Ectodermal cell (in vitro differentiated cells): Measurements from ENCODE around the gene TPM4.

Experiments used
- H3K27ac ChIP-seq: 2 replicates; pipeline ENCODE4 v1.7.0; 2013; ENCODE audit warnings: mild to moderate bottlenecking, low read depth, low read length; ENCODE audit not compliant: insufficient read depth, poor library complexity, severe bottlenecking
- H3K27me3 ChIP-seq: 2 replicates; pipeline ENCODE4 v1.7.0; 2013; ENCODE audit warnings: mild to moderate bottlenecking, low read length; ENCODE audit not compliant: insufficient read depth, control insufficient read depth, poor library complexity, severe bottlenecking
- H3K36me3 ChIP-seq: one replicate; pipeline ENCODE4 v1.7.0; 2013; ENCODE audit warnings: low read length; ENCODE audit not compliant: control insufficient read depth, insufficient read depth
- H3K4me1 ChIP-seq: one replicate; pipeline ENCODE4 v1.7.0; 2013; ENCODE audit warnings: low read length; ENCODE audit not compliant: control insufficient read depth, insufficient read depth
- H3K4me3 ChIP-seq: 2 replicates; pipeline ENCODE4 v1.7.0; 2013; ENCODE audit warnings: low read depth, low read length, control low read depth; ENCODE audit not compliant: insufficient read depth
- H3K9me3 ChIP-seq: 2 replicates; pipeline ENCODE4 v1.7.0; 2013; ENCODE audit warnings: mild to moderate bottlenecking, low read length, moderate library complexity; ENCODE audit not compliant: control insufficient read depth
- WGBS, 2 experiments: methylation state at CpG; one replicate each; pipeline ENCODE4 v1.1.7; 2013; ENCODE audit warnings: missing lambda C conversion rate in 2 of 2; 5-methylcytosine and 5-hydroxymethylcytosine counted together

Gene TPM4

DNA sequence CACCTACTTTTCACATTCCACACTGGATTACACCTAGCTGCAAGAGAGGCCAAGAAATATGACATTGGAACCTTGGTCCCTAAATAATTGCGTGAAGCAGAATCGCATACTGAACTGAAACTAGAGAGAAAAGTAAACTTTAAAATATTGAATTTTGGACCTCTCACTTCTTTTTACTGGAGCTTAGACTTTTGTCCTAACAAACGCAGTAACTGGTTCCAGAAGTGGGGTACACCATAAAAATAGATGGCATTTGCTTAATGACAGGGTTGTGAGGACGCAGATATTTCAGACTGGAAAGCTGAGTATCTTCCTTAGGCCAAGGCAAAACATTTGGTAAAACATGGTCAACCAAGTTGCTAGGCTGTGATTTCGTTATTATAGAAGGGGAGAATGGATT lies 19.2 kb upstream of the TPM4 start:
- WGBS, 2 experiments = 66 to 67% methylated on average over 4 to 5 of the region's 5 CpGs
- Histone ChIP-seq H3K9me3 (peaks cover 4% of the 10 kb centered on the region), H3K4me1 (no peaks in the 10 kb centered on the region), H3K27ac (no peak overlapping the region), H3K36me3 (no peaks in the 10 kb centered on the region), H3K27me3 (no peaks in the 10 kb centered on the region), H3K4me3 (no peak overlapping the region)

DNA sequence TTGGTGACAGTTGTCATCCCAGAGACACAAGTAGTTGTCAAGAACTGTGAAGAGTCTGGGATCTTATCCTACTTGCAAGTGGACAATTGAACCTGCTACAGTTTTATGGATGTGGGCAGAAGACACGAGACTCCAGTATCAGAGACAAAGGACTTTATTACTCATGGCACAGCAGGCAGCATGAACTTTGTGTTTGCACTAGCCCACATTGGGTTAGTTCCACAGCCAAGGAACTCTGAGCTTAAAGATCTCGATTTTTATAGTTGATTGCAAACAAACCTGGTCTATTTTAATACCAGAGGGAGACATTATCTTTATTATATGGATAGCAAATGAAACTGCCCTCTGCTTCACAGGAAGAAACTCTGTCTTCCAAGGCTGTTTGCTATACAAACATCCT lies 16.0 kb upstream of the TPM4 start:
- H3K9me3 ChIP-seq = peaks cover 4% of the 10 kb centered on the region
- H3K36me3 ChIP-seq = no peaks in the 10 kb centered on the region
- H3K27ac ChIP-seq = no peak overlapping the region
- H3K4me1 ChIP-seq = no peaks in the 10 kb centered on the region
- no peaks in the 10 kb centered on the region for H3K27me3 ChIP-seq
- H3K4me3 ChIP-seq = no peak overlapping the region
- WGBS, 2 experiments = 67 to 85% methylated on average over 1 to 2 of the region's 2 CpGs

DNA sequence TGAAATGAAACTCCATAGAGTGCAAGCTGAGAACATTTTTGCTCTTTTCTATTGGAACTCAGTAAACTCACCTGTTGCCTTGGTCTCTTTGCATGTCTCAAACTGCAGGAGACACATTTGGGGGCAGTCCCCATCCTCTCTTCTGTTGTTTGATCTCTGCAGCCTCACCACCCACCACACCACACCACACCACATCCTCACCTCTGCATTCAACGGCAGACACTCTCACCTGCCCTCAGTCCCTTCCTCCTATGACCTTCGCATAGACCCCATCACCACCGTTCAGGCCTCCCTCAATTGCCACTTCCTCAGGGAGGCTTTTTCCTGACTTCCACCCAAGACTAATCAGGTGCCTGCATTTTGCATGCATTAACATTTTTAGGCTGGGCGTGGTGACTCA lies 14.4 kb upstream of the TPM4 start:
- Histone ChIP-seq H3K27me3 (no peaks in the 10 kb centered on the region), H3K4me3 (no peak overlapping the region), H3K27ac (no peak overlapping the region), H3K9me3 (peaks cover 4% of the 10 kb centered on the region), H3K4me1 (peaks cover 4% of the 10 kb centered on the region), H3K36me3 (no peaks in the 10 kb centered on the region)
- WGBS, 2 experiments = 71 to 75% methylated on average over 4 of the region's 4 CpGs

DNA sequence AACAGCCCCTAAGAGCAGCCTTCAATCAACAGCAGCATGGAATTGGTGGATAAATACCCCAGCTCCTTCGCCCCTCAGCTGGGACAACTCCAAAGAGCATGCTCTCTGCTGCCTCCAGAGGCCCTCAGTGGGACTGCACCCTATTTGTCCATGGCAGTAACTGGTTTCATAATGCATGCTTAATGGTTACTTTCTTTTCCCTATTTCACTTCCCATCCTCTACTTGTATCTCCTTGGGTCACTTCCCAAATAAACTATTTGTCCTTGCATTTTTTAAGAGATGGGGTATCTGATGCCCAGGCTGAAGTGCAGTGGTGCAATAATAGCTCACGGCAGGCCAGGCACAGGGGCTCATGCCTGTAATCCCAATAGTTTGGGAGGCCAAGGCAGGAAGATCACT lies 13.5 kb upstream of the TPM4 start:
- H3K9me3 ChIP-seq = peaks cover 4% of the 10 kb centered on the region
- no peak overlapping the region for H3K4me3 ChIP-seq
- H3K4me1 ChIP-seq = peaks cover 4% of the 10 kb centered on the region
- no peak overlapping the region for H3K27ac ChIP-seq
- 71 to 76% methylated on average over 2 of the region's 2 CpGs for WGBS, 2 experiments
- H3K27me3 ChIP-seq = no peaks in the 10 kb centered on the region
- no peaks in the 10 kb centered on the region for H3K36me3 ChIP-seq

DNA sequence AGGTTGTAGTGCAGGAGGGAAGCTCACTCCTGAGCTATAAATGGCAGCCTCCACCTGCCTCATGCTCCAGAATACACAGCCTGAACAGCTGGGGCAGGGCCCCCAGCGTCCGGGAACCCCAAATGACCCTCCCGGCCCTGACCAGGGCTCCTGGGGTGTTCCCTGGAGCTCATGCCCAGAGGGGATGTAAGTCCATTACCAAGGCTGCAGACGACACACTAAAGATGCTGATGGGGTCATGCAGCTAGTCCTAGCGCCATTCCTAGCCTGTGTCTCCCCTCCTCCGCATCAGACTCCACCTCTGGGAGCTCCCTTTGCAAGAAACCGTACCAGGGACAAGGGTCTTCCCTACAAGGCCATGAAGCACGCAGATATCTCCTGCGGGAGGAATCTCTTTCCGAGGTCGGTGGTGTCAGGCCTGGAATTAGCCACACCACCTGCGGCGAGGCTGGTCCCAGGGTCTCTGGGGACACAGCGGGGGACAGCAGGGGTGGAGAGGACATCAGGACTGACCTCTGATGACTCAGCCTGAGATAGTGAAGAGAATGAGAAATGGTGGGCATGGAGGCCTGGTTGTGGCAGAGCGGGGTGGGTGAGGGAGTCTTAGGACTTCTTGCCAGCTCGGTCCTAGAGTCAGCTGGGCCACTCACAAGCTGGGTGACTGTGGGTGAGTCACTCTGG lies 11.9 kb upstream of the TPM4 start:
- 87 to 90% methylated on average over 16 of the region's 16 CpGs for WGBS, 2 experiments
- peaks cover 4% of the 10 kb centered on the region for H3K4me1 ChIP-seq
- H3K36me3 ChIP-seq = no peaks in the 10 kb centered on the region
- H3K27ac ChIP-seq = no peak overlapping the region
- no peaks in the 10 kb centered on the region for H3K27me3 ChIP-seq
- peaks cover 4% of the 10 kb centered on the region for H3K9me3 ChIP-seq
- H3K4me3 ChIP-seq = no peak overlapping the region

DNA sequence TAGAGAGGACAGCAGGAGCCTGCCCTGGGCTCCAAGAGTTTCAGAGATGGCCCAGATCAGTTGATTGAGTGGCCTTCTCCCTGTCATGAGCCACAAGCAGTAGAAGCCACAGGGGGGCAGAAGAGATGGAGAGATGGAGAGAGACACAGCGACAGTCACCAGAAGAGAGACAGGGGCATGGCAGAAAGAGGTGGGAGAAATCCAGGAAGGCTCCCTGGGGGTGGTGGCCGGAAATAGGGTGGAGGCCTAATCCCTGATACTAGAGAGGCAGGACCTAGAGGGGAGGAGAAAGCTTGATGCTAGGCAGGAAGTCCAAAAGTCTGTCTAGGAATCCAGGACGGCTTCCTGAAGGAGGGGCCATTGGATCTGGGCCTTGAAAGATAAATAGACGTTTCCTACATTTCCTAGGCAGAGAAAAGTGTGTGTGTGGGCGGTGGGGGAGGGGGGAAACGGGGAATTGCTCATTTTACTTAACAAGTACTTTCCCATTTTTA lies 9.6 kb upstream of the TPM4 start:
- Histone ChIP-seq H3K36me3 (no peaks in the 10 kb centered on the region), H3K4me1 (peaks cover 7% of the 10 kb centered on the region), H3K27me3 (no peaks in the 10 kb centered on the region), H3K4me3 (no peak overlapping the region), H3K9me3 (no peaks in the 10 kb centered on the region), H3K27ac (no peak overlapping the region)
- 81 to 82% methylated on average over 6 of the region's 6 CpGs for WGBS, 2 experiments

DNA sequence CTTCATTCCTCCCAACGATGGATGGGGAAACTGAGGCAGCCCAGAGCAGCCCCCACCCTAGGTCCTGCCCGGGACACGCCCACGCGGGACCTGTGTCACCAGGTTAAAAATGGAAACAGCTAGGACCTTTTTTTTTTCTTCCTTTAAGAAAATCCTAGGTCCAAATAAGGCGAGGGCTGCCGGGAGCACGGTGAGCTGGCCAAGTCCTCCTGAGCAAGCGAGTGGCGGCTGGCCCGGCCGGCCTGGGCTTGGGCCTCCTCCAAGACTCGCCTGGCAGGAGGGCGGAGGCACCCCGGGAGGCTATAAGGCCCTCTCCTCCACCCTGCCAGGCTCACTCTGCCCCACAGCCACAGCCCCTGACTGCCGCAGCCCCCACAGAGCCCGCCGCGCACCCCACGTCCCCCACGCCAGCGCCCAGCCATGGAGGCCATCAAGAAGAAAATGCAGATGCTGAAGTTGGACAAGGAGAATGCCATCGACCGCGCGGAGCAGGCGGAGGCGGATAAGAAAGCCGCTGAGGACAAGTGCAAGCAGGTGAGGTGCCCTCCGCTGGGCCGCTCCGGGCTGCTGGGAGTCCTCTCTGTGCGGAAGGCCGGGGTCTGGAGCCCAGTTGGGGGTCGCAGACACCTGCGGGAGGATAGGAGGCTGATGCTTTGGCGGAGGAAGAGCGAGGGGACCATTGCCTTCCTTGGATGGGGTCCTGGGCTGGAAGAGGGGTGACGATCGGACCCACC lies 8.9 kb upstream of the TPM4 start:
- Histone ChIP-seq H3K4me1 (peaks cover 7% of the 10 kb centered on the region), H3K36me3 (no peaks in the 10 kb centered on the region), H3K27ac (no peak overlapping the region), H3K27me3 (no peaks in the 10 kb centered on the region), H3K4me3 (no peak overlapping the region), H3K9me3 (no peaks in the 10 kb centered on the region)
- WGBS, 2 experiments = 91 to 92% methylated on average over 40 of the region's 40 CpGs

DNA sequence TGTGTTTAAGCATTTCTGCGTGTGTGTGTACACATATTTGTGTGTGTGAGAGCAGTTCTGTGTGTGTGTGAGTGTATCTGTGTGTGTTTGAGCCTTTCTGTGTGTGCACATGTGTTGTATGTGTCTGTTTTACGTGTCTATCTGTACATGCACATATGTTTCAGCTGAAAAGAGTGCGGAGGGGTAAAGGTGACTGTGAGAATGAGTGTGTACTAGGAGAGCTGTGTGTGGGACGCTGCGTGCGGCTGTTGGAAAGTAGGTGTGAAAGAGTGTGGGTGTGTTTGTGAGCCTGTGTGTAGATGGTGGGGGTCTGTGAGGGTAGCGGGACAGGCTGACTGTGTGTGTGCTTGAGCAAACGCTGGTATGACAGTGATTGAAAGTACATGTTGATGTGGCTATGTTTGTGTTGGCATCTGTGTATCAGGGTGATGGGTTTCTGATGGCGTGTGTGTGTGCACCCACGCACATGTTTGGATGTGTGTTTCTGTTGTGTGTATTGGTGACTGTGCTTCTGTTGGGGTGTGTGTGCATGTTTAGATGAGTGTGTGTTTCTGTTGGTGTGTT lies 7.5 kb upstream of the TPM4 start:
- H3K27ac ChIP-seq = no peak overlapping the region
- H3K27me3 ChIP-seq = no peaks in the 10 kb centered on the region
- no peak overlapping the region for H3K4me3 ChIP-seq
- WGBS, 2 experiments = 88 to 89% methylated on average over 10 of the region's 10 CpGs
- H3K9me3 ChIP-seq = no peaks in the 10 kb centered on the region
- H3K36me3 ChIP-seq = no peaks in the 10 kb centered on the region
- H3K4me1 ChIP-seq = peaks cover 7% of the 10 kb centered on the region

DNA sequence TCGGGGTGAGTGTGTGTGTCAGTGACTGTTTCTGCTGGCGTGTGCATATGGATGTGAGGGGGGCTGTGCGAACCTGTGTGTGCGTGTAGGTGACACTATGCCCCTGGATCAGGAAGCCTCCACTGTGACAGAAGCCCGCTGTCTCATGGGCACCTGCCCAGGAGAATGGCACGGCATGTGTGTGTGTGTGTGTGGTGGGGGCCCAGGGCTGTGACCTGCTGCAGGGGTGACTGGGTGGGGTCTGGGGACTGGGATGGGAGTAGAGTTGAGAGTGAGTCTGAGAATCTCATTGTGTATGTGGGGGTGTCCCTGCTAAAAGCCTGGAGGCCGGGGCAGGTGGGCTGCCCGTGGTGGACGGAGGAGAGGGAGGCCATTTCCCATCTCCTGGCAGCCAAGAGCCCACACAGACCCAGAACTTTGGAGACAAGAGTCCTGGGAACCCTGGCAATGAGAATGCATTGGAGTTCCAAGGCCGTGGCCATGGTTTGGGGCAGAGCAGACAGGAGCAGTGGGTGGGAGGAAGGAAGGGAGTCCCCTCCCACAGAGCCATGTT lies 6.4 kb upstream of the TPM4 start:
- Histone ChIP-seq H3K27me3 (no peaks in the 10 kb centered on the region), H3K4me1 (peaks cover 7% of the 10 kb centered on the region), H3K4me3 (no peak overlapping the region), H3K9me3 (no peaks in the 10 kb centered on the region), H3K27ac (no peak overlapping the region), H3K36me3 (no peaks in the 10 kb centered on the region)
- WGBS, 2 experiments = 92 to 93% methylated on average over 10 of the region's 10 CpGs

DNA sequence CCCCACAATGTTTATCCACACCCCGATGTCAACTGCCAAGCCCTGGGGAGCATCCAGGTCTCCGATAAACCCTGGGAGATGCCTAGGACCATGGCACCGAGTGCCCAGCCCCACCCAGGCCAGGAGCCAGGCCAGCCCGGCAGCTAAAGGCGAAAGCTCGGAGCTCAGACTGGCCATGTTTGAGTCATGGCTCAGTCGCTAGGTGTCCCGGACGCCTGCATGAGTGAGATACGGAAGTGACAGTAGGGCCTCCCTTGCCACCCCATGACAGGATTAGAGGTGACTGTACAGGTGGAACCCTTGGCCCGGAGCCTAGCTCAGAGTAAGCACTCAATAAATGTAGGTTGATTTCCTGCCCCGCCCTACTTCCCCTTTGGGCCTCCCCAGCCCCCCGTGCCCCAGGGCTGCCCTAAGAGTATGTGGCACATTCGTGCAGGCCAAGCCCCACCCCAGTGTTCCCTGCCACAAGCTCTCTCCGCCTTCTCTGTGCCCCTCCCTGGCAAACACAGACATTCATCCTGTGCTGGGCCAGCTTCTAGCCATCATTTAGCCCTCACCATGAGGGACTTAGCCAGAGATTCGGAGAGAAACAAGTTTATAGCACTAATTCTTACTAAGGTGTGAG lies 5.8 kb upstream of the TPM4 start:
- Histone ChIP-seq H3K4me3 (no peak overlapping the region), H3K36me3 (no peaks in the 10 kb centered on the region), H3K27me3 (no peaks in the 10 kb centered on the region), H3K9me3 (no peaks in the 10 kb centered on the region), H3K27ac (no peak overlapping the region), H3K4me1 (peaks cover 7% of the 10 kb centered on the region)
- 91 to 92% methylated on average over 16 of the region's 16 CpGs for WGBS, 2 experiments
